Neuronal stem cell (in vitro differentiated cells): ENCODE results near the gene GRM1.

Experiments
- DNase-seq: peaks from one replicate; pipeline ENCODE4 v3.0.0-alpha.2; 2013; ENCODE audit warnings: low spot score
- H2AFZ ChIP-seq: one replicate; pipeline ENCODE4 v1.6.1; 2013; ENCODE audit warnings: mild to moderate bottlenecking, low read length, inconsistent platforms
- H2AK5ac ChIP-seq: 2 replicates; pipeline ENCODE4 v1.6.1; 2013; ENCODE audit warnings: low read depth, mild to moderate bottlenecking, inconsistent platforms, low read length, moderate library complexity, mixed read lengths
- H2BK120ac ChIP-seq: 2 replicates; pipeline ENCODE4 v1.6.1; 2013; ENCODE audit warnings: low read depth, mild to moderate bottlenecking, inconsistent platforms, low read length, moderate library complexity, mixed read lengths
- H2BK12ac ChIP-seq: one replicate; pipeline ENCODE4 v1.6.1; 2013; ENCODE audit warnings: low read length, inconsistent platforms
- H2BK15ac ChIP-seq: 2 replicates; pipeline ENCODE4 v1.6.1; 2013; ENCODE audit warnings: mild to moderate bottlenecking, low read length, inconsistent platforms, mixed read lengths
- H2BK5ac ChIP-seq: one replicate; pipeline ENCODE4 v1.6.1; 2013; ENCODE audit warnings: inconsistent platforms, mild to moderate bottlenecking, low read length, moderate library complexity
- H3K14ac ChIP-seq: one replicate; pipeline ENCODE4 v1.6.1; 2013; ENCODE audit warnings: low read length, inconsistent platforms
- H3K18ac ChIP-seq: 2 replicates; pipeline ENCODE4 v1.6.1; 2013; ENCODE audit warnings: low read length, inconsistent platforms
- H3K23ac ChIP-seq: 2 replicates; pipeline ENCODE4 v1.6.1; 2013; ENCODE audit warnings: low read depth, mild to moderate bottlenecking, mixed read lengths, low read length, inconsistent platforms; ENCODE audit not compliant: poor library complexity
- H3K27ac ChIP-seq: replicated peaks from 3 replicates; pipeline ENCODE4 v1.5.1; 2013; ENCODE audit warnings: low read length, inconsistent platforms
- H3K27me3 ChIP-seq, 3 experiments: 2 replicates each; pipeline ENCODE4 v1.6.1; 2013; ENCODE audit warnings: low read length in 3 of 3, mild to moderate bottlenecking in 2 of 3, inconsistent platforms in 1 of 3, low read depth in 1 of 3, mixed read lengths in 1 of 3, moderate library complexity in 1 of 3; ENCODE audit not compliant: control insufficient read depth in 3 of 3, insufficient read depth in 3 of 3
- H3K36me3 ChIP-seq, 2 donors: replicated peaks in 1 of 2; 2 replicates each; pipeline ENCODE4 v1.6.1; 2013; ENCODE audit warnings: low read length in 2 of 2; ENCODE audit not compliant: control insufficient read depth in 2 of 2, insufficient read depth in 2 of 2
- H3K4ac ChIP-seq: 2 replicates; pipeline ENCODE4 v1.6.1; 2013; ENCODE audit warnings: inconsistent platforms, mild to moderate bottlenecking, low read length, moderate library complexity
- H3K4me1 ChIP-seq, 2 donors: 1 replicate in 1 of 2; 2 replicates in 1 of 2; pipeline ENCODE4 v1.6.1; 2013; ENCODE audit warnings: low read length in 2 of 2, low read depth in 1 of 2; ENCODE audit not compliant: control insufficient read depth in 2 of 2, insufficient read depth in 1 of 2
- H3K4me2 ChIP-seq: one replicate; pipeline ENCODE4 v1.6.1; 2013; ENCODE audit warnings: mild to moderate bottlenecking, low read length, inconsistent platforms; ENCODE audit not compliant: insufficient read depth, poor library complexity, severe bottlenecking
- H3K4me3 ChIP-seq, 2 donors: 2 replicates each; pipeline ENCODE4 v1.5.1; 2013; ENCODE audit warnings: low read length in 2 of 2, mild to moderate bottlenecking in 2 of 2, inconsistent platforms in 1 of 2, moderate library complexity in 1 of 2
- H3K79me1 ChIP-seq: one replicate; pipeline ENCODE4 v1.6.1; 2013; ENCODE audit warnings: low read depth, mild to moderate bottlenecking, inconsistent platforms, low read length, moderate library complexity
- H3K9ac ChIP-seq: one replicate; pipeline ENCODE4 v1.6.1; 2013; ENCODE audit warnings: mild to moderate bottlenecking, low read depth, low read length, inconsistent platforms; ENCODE audit not compliant: poor library complexity
- H3K9me3 ChIP-seq, 2 donors: replicated peaks in 1 of 2; 2 replicates each; pipeline versions ENCODE3 to v1.6.1; 2013; ENCODE audit warnings: low read length in 2 of 2, mild to moderate bottlenecking in 2 of 2, inconsistent platforms in 1 of 2, low read depth in 1 of 2, mixed read lengths in 1 of 2, moderate library complexity in 1 of 2; ENCODE audit not compliant: control insufficient read depth in 2 of 2, insufficient read depth in 1 of 2
- H4K8ac ChIP-seq: one replicate; pipeline ENCODE4 v1.6.1; 2013; ENCODE audit warnings: low read depth, mild to moderate bottlenecking, inconsistent platforms, low read length, moderate library complexity
- H4K91ac ChIP-seq: one replicate; pipeline ENCODE4 v1.6.1; 2013; ENCODE audit warnings: low read length, low read depth, mild to moderate bottlenecking, inconsistent platforms; ENCODE audit not compliant: poor library complexity
- WGBS, 2 donors: extraction: QIAGEN DNeasy Blood & Tissue Kit; methylation state at CpG; one replicate each; pipeline ENCODE4 v1.1.7; 2013; ENCODE audit warnings: missing lambda C conversion rate in 2 of 2, mixed read lengths in 1 of 2; ENCODE audit not compliant: insufficient read length in 2 of 2, insufficient replicate concordance in 1 of 2; ENCODE audit errors: extremely low coverage in 2 of 2; 5-methylcytosine and 5-hydroxymethylcytosine counted together

Gene GRM1

DNA sequence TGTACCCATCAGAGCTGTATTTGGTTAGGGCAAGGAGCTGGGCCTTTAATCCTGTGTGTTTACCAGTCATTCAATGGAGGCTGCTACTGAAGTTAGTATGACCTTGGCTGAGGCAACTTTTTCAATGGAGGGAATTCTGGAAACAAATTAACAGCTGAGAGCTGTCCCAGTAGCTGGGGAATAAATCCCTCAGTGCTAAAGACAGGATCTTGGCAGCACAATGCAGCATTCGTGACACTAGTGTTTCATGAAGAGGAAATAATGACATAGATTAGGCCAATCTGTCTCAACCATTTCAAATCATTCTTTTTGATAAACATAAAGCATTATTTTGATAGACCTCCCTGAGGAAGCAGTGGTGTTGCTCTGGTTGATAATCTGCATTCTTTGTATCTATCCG lies 42.9 kb downstream of the GRM1 start:
- H4K91ac ChIP-seq = no peak overlapping the region
- no peak for DNase-seq

GRCh38 chr6:146077992-146078391 lies 49.1 kb downstream of the GRM1 start:
- H3K79me1 ChIP-seq = no peaks in the 10 kb centered on the region
- no peak overlapping the region for H3K27ac ChIP-seq
- no peak overlapping the region for H3K23ac ChIP-seq
- H3K4ac ChIP-seq = no peak overlapping the region
- H3K27me3 ChIP-seq = no peaks in the 10 kb centered on the region
- WGBS, 2 donors = no CpG with 5 or more reads among the region's 4 CpGs
- no peaks in the 10 kb centered on the region for H3K9me3 ChIP-seq
- no peak overlapping the region for H3K14ac ChIP-seq
- no peak overlapping the region for H2BK120ac ChIP-seq
- H2AK5ac ChIP-seq = no peak overlapping the region
- no peak overlapping the region for H3K4me3 ChIP-seq
- H2AFZ ChIP-seq = peak overlapping the region; percentile 66
- H3K36me3 ChIP-seq = no peaks in the 10 kb centered on the region
- no peak overlapping the region for H2BK12ac ChIP-seq
- H2BK5ac ChIP-seq = no peak overlapping the region
- H3K4me1 ChIP-seq = peaks cover 0 to 11% of the 10 kb centered on the region in 2 donors
- H2BK15ac ChIP-seq = no peak overlapping the region
- no peak overlapping the region for H4K91ac ChIP-seq
- no peak overlapping the region for H3K18ac ChIP-seq
- no peak overlapping the region for H3K4me2 ChIP-seq
- no peak overlapping the region for H4K8ac ChIP-seq
- no peak overlapping the region for H3K9ac ChIP-seq
- no peak for DNase-seq

More for the DNA sequence above, 42.9 kb downstream of the GRM1 start:
- no peak overlapping the region for H3K18ac ChIP-seq
- H2BK15ac ChIP-seq = no peak overlapping the region
- H3K4me1 ChIP-seq = peaks cover 0 to under 1% of the 10 kb centered on the region in 2 donors
- no peaks in the 10 kb centered on the region for H3K9me3 ChIP-seq
- H3K14ac ChIP-seq = no peak overlapping the region
- no CpG with 5 or more reads among the region's 2 CpGs for WGBS, 2 donors
- H2BK120ac ChIP-seq = no peak overlapping the region
- no peaks in the 10 kb centered on the region for H3K79me1 ChIP-seq
- no peaks in the 10 kb centered on the region for H3K27me3 ChIP-seq
- H3K9ac ChIP-seq = no peak overlapping the region
- H3K36me3 ChIP-seq = no peaks in the 10 kb centered on the region
- H3K23ac ChIP-seq = no peak overlapping the region
- H2AK5ac ChIP-seq = no peak overlapping the region
- H3K4me3 ChIP-seq = no peak overlapping the region
- H2AFZ ChIP-seq = no peak overlapping the region
- no peak overlapping the region for H3K4ac ChIP-seq
- H4K8ac ChIP-seq = no peak overlapping the region
- H2BK5ac ChIP-seq = no peak overlapping the region
- H2BK12ac ChIP-seq = no peak overlapping the region
- H3K27ac ChIP-seq = no peak overlapping the region
- no peak overlapping the region for H3K4me2 ChIP-seq

DNA sequence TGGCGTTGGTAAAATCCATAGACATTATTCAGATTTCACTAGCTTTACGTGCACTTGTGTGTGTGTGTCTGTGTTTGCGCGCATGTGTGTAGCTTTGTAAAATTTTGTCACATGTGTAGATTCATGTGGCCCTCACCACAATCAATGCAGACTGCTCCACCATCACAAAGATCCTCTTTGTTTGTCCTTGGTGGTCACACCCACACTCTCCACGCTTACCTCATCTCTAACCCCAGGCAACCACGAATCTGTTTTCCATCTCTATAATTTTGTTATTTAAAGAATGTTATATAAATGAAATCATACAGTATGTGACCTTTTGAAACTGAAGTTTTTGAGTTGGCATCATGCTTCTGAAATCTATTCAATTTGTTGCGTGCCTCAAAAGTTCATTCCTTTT lies 58.5 kb downstream of the GRM1 start:
- Histone ChIP-seq H2BK5ac (no peak overlapping the region), H3K27ac (no peak overlapping the region), H3K4me2 (no peak overlapping the region), H2AFZ (no peak overlapping the region), H4K8ac (no peak overlapping the region), H3K9ac (no peak overlapping the region), H2BK15ac (no peak overlapping the region), H2AK5ac (no peak overlapping the region), H3K23ac (no peak overlapping the region), H3K4ac (no peak overlapping the region), H3K14ac (no peak overlapping the region), H3K36me3 (no peaks in the 10 kb centered on the region), H3K27me3 (no peaks in the 10 kb centered on the region), H3K4me1 (no peaks in the 10 kb centered on the region), H4K91ac (no peak overlapping the region), H2BK12ac (no peak overlapping the region), H3K4me3 (no peak overlapping the region), H2BK120ac (no peak overlapping the region), H3K18ac (no peak overlapping the region), H3K9me3 (no peaks in the 10 kb centered on the region), H3K79me1 (no peaks in the 10 kb centered on the region)
- no CpG with 5 or more reads among the region's 7 CpGs for WGBS, 2 donors
- no peak for DNase-seq

GRCh38 chr6:146090474-146090873 lies 61.6 kb downstream of the GRM1 start:
- H3K23ac ChIP-seq = no peak overlapping the region
- H2AK5ac ChIP-seq = no peak overlapping the region
- no peak for DNase-seq
- H2BK12ac ChIP-seq = no peak overlapping the region
- no peaks in the 10 kb centered on the region for H3K27me3 ChIP-seq
- no peaks in the 10 kb centered on the region for H3K9me3 ChIP-seq
- no peak overlapping the region for H3K18ac ChIP-seq
- H3K4me2 ChIP-seq = no peak overlapping the region
- H2BK15ac ChIP-seq = no peak overlapping the region
- no peaks in the 10 kb centered on the region for H3K79me1 ChIP-seq
- no peaks in the 10 kb centered on the region for H3K4me1 ChIP-seq
- no peak overlapping the region for H2BK120ac ChIP-seq
- no peak overlapping the region for H4K91ac ChIP-seq
- H2BK5ac ChIP-seq = no peak overlapping the region
- no peaks in the 10 kb centered on the region for H3K36me3 ChIP-seq
- H2AFZ ChIP-seq = no peak overlapping the region
- WGBS, 2 donors = no CpG with 5 or more reads among the region's 3 CpGs
- no peak overlapping the region for H3K27ac ChIP-seq
- H3K4me3 ChIP-seq = no peak overlapping the region
- H3K4ac ChIP-seq = no peak overlapping the region
- H3K9ac ChIP-seq = no peak overlapping the region
- H3K14ac ChIP-seq = no peak overlapping the region
- no peak overlapping the region for H4K8ac ChIP-seq
